SK-N-SH treated with all-trans-retinoic acid at 6 μM for 48 hours (cell line): ENCODE data around the gene ZNF362.

Experiments
- ATAC-seq: fragments of 200-7000 bp; cut with Tn5 transposase; 3 replicates; pipeline ENCODE4 v1.9.1; 2020; ENCODE audit warnings: mild to moderate bottlenecking, moderate library complexity
- ARNTL ChIP-seq: fragments of 450-650 bp; formaldehyde crosslinking; IDR thresholded peaks from 2 replicates; pipeline ENCODE4 v1.5.0; 2020; ENCODE audit warnings: low read depth, mild to moderate bottlenecking, moderate library complexity, borderline replicate concordance
- BACH2 ChIP-seq: fragments of 250-450 bp; sonication (Bioruptor Pico); IDR thresholded peaks from 2 replicates; pipeline ENCODE4 v1.9.0; 2021; ENCODE audit warnings: mild to moderate bottlenecking, borderline replicate concordance
- ESRRG ChIP-seq: fragments of 250-450 bp; sonication (Bioruptor Pico); IDR thresholded peaks from 2 replicates; pipeline ENCODE4 v1.6.1; 2021; ENCODE audit warnings: mild to moderate bottlenecking
- GLIS3 ChIP-seq: fragments of 250-450 bp; sonication (Bioruptor Pico); IDR thresholded peaks from 2 replicates; pipeline ENCODE4 v1.5.0; 2020; ENCODE audit warnings: mild to moderate bottlenecking, moderate library complexity
- ISL1 ChIP-seq: fragments of 250-450 bp; sonication (Bioruptor Pico); IDR thresholded peaks from 2 replicates; pipeline ENCODE4 v2.1.2; 2022; ENCODE audit warnings: mild to moderate bottlenecking, moderate library complexity
- OSR1 ChIP-seq: fragments of 250-450 bp; sonication (Bioruptor Pico); IDR thresholded peaks from 2 replicates; pipeline ENCODE4 v1.8.0; 2022; ENCODE audit warnings: moderate library complexity, mild to moderate bottlenecking, inconsistent platforms
- PATZ1 ChIP-seq: fragments of 250-450 bp; sonication (Bioruptor Pico); IDR thresholded peaks from 2 replicates; pipeline ENCODE4 v1.8.0; 2020; ENCODE audit warnings: mild to moderate bottlenecking, moderate library complexity, borderline replicate concordance
- PPARA ChIP-seq: fragments of 250-450 bp; sonication (Bioruptor Pico); IDR thresholded peaks from 2 replicates; pipeline ENCODE4 v1.5.0; 2020; ENCODE audit warnings: mild to moderate bottlenecking, borderline replicate concordance
- SNAI2 ChIP-seq: fragments of 250-450 bp; sonication (Bioruptor Pico); IDR thresholded peaks from 2 replicates; pipeline ENCODE4 v1.5.0; 2020; ENCODE audit warnings: mild to moderate bottlenecking, moderate library complexity
- TCF4 ChIP-seq: fragments of 250-450 bp; sonication (Bioruptor Pico); IDR thresholded peaks from 2 replicates; pipeline ENCODE4 v1.8.0; 2021; ENCODE audit warnings: mild to moderate bottlenecking, moderate library complexity, borderline replicate concordance
- TOX ChIP-seq: fragments of 250-450 bp; sonication (Bioruptor Pico); IDR thresholded peaks from 2 replicates; pipeline ENCODE4 v1.8.0; 2021; ENCODE audit warnings: mild to moderate bottlenecking, moderate library complexity, borderline replicate concordance
- TSHZ2 ChIP-seq: fragments of 250-450 bp; sonication (Bioruptor Pico); IDR thresholded peaks from 2 replicates; pipeline ENCODE4 v1.5.0; 2020; ENCODE audit warnings: mild to moderate bottlenecking, moderate library complexity
- ZC3H10 ChIP-seq: fragments of 250-450 bp; sonication (Bioruptor Pico); IDR thresholded peaks from 2 replicates; pipeline ENCODE4 v1.5.1; 2021; ENCODE audit warnings: mild to moderate bottlenecking, moderate library complexity
- ZFP3 ChIP-seq: fragments of 250-450 bp; sonication (Bioruptor Pico); IDR thresholded peaks from 2 replicates; pipeline ENCODE4 v1.5.0; 2020; ENCODE audit warnings: mild to moderate bottlenecking, moderate library complexity
- ZFP30 ChIP-seq: fragments of 450-650 bp; formaldehyde crosslinking; IDR thresholded peaks from 2 replicates; pipeline ENCODE4 v1.5.0; 2022; ENCODE audit warnings: mild to moderate bottlenecking, moderate library complexity
- ZNF565 ChIP-seq: fragments of 450-650 bp; formaldehyde crosslinking; conservative IDR thresholded peaks from 2 replicates; pipeline ENCODE4 v1.5.0; 2020; ENCODE audit warnings: low read depth, mild to moderate bottlenecking, moderate library complexity
- ZNF70 ChIP-seq: fragments of 450-650 bp; formaldehyde crosslinking; IDR thresholded peaks from 2 replicates; pipeline ENCODE4 v1.5.0; 2020; ENCODE audit warnings: mild to moderate bottlenecking, moderate library complexity
- ZNF8 ChIP-seq: fragments of 450-650 bp; formaldehyde crosslinking; IDR thresholded peaks from 2 replicates; pipeline ENCODE4 v1.5.0; 2020; ENCODE audit warnings: mild to moderate bottlenecking, moderate library complexity
- TF ChIP-seq, protein P1 (sequence below): fragments of 250-450 bp; sonication (Bioruptor Pico); IDR thresholded peaks from 2 replicates; pipeline ENCODE4 v1.5.1; 2021; ENCODE audit warnings: mild to moderate bottlenecking, moderate library complexity
- TF ChIP-seq, protein P2 (sequence below): fragments of 250-450 bp; sonication (Bioruptor Pico); IDR thresholded peaks from 2 replicates; pipeline ENCODE4 v1.8.0; 2021; ENCODE audit warnings: low read depth, mild to moderate bottlenecking, moderate library complexity, borderline replicate concordance

Gene ZNF362

GRCh38 chr1:33275195-33275594 is 18.9 kb downstream of the ZNF362 start (continued):
- TF ChIP-seq SNAI2 (CRISPR knock-in tag) (no peak), ARNTL (no peak), ZFP3 (CRISPR knock-in tag) (no peak), GLIS3 (CRISPR knock-in tag) (no peak), ZFP30 (CRISPR knock-in tag) (no peak), ZNF565 (CRISPR knock-in tag) (no peak)

DNA sequence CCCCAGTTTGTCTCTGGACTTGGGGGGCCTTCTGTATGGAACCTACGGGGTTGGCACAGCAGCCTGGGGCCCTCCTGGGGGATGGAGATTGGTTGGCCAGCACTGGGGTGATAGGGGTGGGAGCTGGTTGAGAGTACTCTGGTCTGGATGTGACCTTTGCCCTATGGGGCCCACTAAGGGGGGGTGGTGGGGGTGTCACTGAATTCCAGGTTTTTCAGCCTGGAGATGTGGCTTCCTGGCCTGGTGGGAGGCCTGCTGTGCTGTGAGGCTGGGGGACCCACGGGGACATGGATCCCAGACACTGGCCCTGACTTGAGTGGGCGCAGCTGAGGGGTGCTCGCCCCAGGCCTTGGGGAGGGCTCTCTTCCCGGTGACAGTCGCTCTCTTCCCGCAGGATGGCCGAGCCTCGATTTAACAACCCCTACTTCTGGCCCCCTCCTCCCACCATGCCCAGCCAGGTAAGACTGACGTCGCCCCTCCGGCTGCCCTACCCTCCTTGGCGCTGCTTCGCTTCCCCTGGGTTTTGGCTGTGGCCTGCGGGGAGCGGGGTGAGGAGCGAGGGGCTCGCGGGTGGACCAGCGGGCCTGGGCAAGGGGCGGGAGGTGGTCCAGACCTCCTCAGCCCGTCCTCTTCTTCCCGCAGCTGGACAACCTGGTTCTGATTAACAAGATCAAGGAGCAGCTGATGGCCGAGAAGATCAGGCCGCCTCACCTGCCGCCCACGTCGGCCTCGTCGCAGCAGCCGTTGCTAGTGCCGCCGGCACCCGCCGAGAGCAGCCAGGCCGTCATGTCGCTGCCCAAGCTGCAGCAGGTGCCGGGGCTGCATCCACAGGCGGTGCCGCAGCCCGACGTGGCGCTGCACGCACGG is 19.6 kb downstream of the ZNF362 start:
- TF ChIP-seq OSR1 (CRISPR knock-in tag) (no peak), SNAI2 (CRISPR knock-in tag) (no peak), BACH2 (CRISPR knock-in tag) (no peak), ZNF8 (CRISPR knock-in tag) (no peak), ESRRG (CRISPR knock-in tag) (no peak), ZNF70 (CRISPR knock-in tag) (no peak), ARNTL (no peak), TCF4 (CRISPR knock-in tag) (no peak), PPARA (CRISPR knock-in tag) (no peak), GLIS3 (CRISPR knock-in tag) (no peak), ZC3H10 (CRISPR knock-in tag) (no peak), ZFP3 (CRISPR knock-in tag) (no peak), PATZ1 (CRISPR knock-in tag) (no peak)
- TF ChIP-seq, protein P1, sequence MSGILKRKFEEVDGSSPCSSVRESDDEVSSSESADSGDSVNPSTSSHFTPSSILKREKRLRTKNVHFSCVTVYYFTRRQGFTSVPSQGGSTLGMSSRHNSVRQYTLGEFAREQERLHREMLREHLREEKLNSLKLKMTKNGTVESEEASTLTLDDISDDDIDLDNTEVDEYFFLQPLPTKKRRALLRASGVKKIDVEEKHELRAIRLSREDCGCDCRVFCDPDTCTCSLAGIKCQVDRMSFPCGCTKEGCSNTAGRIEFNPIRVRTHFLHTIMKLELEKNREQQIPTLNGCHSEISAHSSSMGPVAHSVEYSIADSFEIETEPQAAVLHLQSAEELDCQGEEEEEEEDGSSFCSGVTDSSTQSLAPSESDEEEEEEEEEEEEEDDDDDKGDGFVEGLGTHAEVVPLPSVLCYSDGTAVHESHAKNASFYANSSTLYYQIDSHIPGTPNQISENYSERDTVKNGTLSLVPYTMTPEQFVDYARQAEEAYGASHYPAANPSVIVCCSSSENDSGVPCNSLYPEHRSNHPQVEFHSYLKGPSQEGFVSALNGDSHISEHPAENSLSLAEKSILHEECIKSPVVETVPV (CRISPR knock-in tag) = no peak
- TF ChIP-seq, protein P2, sequence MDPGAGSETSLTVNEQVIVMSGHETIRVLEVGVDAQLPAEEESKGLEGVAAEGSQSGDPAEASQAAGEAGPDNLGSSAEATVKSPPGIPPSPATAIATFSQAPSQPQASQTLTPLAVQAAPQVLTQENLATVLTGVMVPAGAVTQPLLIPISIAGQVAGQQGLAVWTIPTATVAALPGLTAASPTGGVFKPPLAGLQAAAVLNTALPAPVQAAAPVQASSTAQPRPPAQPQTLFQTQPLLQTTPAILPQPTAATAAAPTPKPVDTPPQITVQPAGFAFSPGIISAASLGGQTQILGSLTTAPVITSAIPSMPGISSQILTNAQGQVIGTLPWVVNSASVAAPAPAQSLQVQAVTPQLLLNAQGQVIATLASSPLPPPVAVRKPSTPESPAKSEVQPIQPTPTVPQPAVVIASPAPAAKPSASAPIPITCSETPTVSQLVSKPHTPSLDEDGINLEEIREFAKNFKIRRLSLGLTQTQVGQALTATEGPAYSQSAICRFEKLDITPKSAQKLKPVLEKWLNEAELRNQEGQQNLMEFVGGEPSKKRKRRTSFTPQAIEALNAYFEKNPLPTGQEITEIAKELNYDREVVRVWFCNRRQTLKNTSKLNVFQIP (CRISPR knock-in tag) = no peak
- ATAC-seq = no peak

GRCh38 chr1:33276573-33277298 is 20.4 kb downstream of the ZNF362 start:
- no peak for ATAC-seq
- TF ChIP-seq TOX (no peak), PATZ1 (CRISPR knock-in tag) (no peak), ESRRG (CRISPR knock-in tag) (no peak), OSR1 (CRISPR knock-in tag) (no peak), ISL1 (CRISPR knock-in tag) (no peak), ZC3H10 (CRISPR knock-in tag) (no peak), TSHZ2 (CRISPR knock-in tag) (no peak), PPARA (CRISPR knock-in tag) (no peak), ZNF565 (CRISPR knock-in tag) (no peak), ARNTL (no peak), ZFP30 (CRISPR knock-in tag) (no peak)
- TF ChIP-seq, protein P1 (CRISPR knock-in tag) = no peak
- TF ChIP-seq, all 23 proteins: peak for 0
